OCI-LY1 (cell line): ENCODE data around the gene DRD2.

Experiments
- H2AFZ ChIP-seq: fragments of 200-600 bp; sonication (generic), shearing (Covaris generic); 2 replicates; pipeline ENCODE4 v1.6.0; 2014; ENCODE audit warnings: antibody characterized with exemption, mild to moderate bottlenecking, low read length
- H3F3A ChIP-seq: fragments of 200-600 bp; sonication (generic), shearing (Covaris generic); 2 replicates; pipeline ENCODE4 v1.6.0; 2014; ENCODE audit warnings: mild to moderate bottlenecking, antibody characterized with exemption, low read length, moderate library complexity; ENCODE audit not compliant: insufficient read depth
- H3K27ac ChIP-seq: fragments of 200-600 bp; sonication (generic); 2 replicates; pipeline ENCODE4 v1.5.1; 2014; ENCODE audit warnings: low read length, mixed run types, mild to moderate bottlenecking, low read depth; ENCODE audit not compliant: poor library complexity, severe bottlenecking
- H3K27me3 ChIP-seq: fragments of 200-600 bp; sonication (generic); 2 replicates; pipeline ENCODE4 v1.6.0; 2014; ENCODE audit warnings: antibody characterized with exemption, mild to moderate bottlenecking, low read length, moderate library complexity; ENCODE audit not compliant: insufficient read depth
- H3K36me3 ChIP-seq: fragments of 200-600 bp; sonication (generic); 2 replicates; pipeline ENCODE4 v1.6.1; 2014; ENCODE audit warnings: mild to moderate bottlenecking, antibody characterized with exemption, low read length, moderate library complexity, mixed read lengths; ENCODE audit not compliant: insufficient read depth
- H3K4me1 ChIP-seq: fragments of 200-600 bp; sonication (generic); 2 replicates; pipeline ENCODE4 v1.5.1; 2014; ENCODE audit warnings: mild to moderate bottlenecking, low read length, moderate library complexity; ENCODE audit not compliant: insufficient read depth, severe bottlenecking
- H3K4me2 ChIP-seq: fragments of 200-600 bp; sonication (generic), shearing (Covaris generic); 2 replicates; pipeline ENCODE4 v1.6.1; 2014; ENCODE audit warnings: low read length
- H3K4me3 ChIP-seq: fragments of 200-600 bp; sonication (generic); 2 replicates; pipeline ENCODE4 v1.5.1; 2014; ENCODE audit warnings: low read length, low read depth, mild to moderate bottlenecking, mixed read lengths; ENCODE audit not compliant: poor library complexity, severe bottlenecking
- H3K79me2 ChIP-seq: fragments of 200-600 bp; shearing (Covaris generic); 2 replicates; pipeline ENCODE4 v1.6.1; 2016; ENCODE audit warnings: mixed run types, low read length, mixed read lengths; ENCODE audit not compliant: insufficient read depth
- H3K9ac ChIP-seq: fragments of 200-600 bp; sonication (generic), shearing (Covaris generic); 2 replicates; pipeline ENCODE4 v1.6.1; 2014; ENCODE audit warnings: mild to moderate bottlenecking, low read length, mixed read lengths
- H3K9me2 ChIP-seq: fragments of 200-600 bp; sonication (generic), shearing (Covaris generic); 2 replicates; pipeline ENCODE4 v1.6.1; 2014; ENCODE audit warnings: low read depth, mild to moderate bottlenecking, low read length, mixed read lengths
- H3K9me3 ChIP-seq: fragments of 200-600 bp; shearing (Covaris generic); 2 replicates; pipeline ENCODE4 v1.6.1; 2014; ENCODE audit warnings: low read length, mixed read lengths
- H4K20me1 ChIP-seq: fragments of 200-600 bp; sonication (generic), shearing (Covaris generic); 2 replicates; pipeline ENCODE4 v1.6.0; 2016; ENCODE audit warnings: mild to moderate bottlenecking, low read length; ENCODE audit not compliant: insufficient read depth
- EZH2 ChIP-seq: fragments of 200-600 bp; sonication (generic), shearing (Covaris generic); IDR thresholded peaks from 2 replicates; pipeline ENCODE4 v1.8.0; 2017; ENCODE audit warnings: borderline replicate concordance, mixed run types, mild to moderate bottlenecking, antibody characterized with exemption, low read length, moderate library complexity, mixed read lengths
- TF ChIP-seq, protein P1 (sequence below): fragments of 200-600 bp; sonication (generic), shearing (Covaris generic); IDR thresholded peaks from 2 replicates; pipeline ENCODE4 v1.5.1; 2017; ENCODE audit warnings: mild to moderate bottlenecking, antibody characterized with exemption, low read length, moderate library complexity, mixed read lengths

DRD2 gene

DNA sequence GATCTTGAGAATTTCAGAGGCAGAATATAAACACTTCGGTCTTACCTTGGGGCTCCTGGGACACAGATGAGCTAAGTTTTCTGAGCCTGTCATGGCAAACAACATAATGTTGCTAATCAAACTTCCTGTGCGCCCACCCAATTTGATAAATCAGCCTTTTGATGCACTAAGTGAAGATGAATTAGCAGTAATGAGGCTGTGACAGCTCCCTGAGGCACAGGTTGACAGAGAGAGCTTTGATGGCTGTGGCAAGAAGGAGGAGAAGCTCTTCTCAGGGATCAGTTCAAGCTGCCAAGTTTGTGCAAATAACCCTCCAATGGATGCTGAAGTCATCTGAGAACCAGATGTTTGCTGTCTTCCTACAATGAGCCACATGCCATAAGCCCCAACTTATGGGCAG is 34.4 kb downstream of the DRD2 start:
- H3K27me3 ChIP-seq, result no peaks in the 10 kb centered on the region
- H2AFZ ChIP-seq, result no peak overlapping the region
- no peak overlapping the region for H3K4me3 ChIP-seq
- no peak overlapping the region for H3K9ac ChIP-seq
- H4K20me1 ChIP-seq, result no peaks in the 10 kb centered on the region
- no peaks in the 10 kb centered on the region for H3K4me1 ChIP-seq
- no peaks in the 10 kb centered on the region for H3F3A ChIP-seq
- H3K9me3 ChIP-seq, result no peaks in the 10 kb centered on the region
- H3K36me3 ChIP-seq, result no peaks in the 10 kb centered on the region
- no peaks in the 10 kb centered on the region for H3K79me2 ChIP-seq
- no peak for TF ChIP-seq EZH2
- TF ChIP-seq, protein P1, sequence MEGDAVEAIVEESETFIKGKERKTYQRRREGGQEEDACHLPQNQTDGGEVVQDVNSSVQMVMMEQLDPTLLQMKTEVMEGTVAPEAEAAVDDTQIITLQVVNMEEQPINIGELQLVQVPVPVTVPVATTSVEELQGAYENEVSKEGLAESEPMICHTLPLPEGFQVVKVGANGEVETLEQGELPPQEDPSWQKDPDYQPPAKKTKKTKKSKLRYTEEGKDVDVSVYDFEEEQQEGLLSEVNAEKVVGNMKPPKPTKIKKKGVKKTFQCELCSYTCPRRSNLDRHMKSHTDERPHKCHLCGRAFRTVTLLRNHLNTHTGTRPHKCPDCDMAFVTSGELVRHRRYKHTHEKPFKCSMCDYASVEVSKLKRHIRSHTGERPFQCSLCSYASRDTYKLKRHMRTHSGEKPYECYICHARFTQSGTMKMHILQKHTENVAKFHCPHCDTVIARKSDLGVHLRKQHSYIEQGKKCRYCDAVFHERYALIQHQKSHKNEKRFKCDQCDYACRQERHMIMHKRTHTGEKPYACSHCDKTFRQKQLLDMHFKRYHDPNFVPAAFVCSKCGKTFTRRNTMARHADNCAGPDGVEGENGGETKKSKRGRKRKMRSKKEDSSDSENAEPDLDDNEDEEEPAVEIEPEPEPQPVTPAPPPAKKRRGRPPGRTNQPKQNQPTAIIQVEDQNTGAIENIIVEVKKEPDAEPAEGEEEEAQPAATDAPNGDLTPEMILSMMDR, result no peak
- H3K27ac ChIP-seq, result no peak overlapping the region
- H3K4me2 ChIP-seq, result no peak overlapping the region
- no peaks in the 10 kb centered on the region for H3K9me2 ChIP-seq

GRCh38 chr11:113436672-113437252 is 38.4 kb downstream of the DRD2 start:
- no peak overlapping the region for H3K4me2 ChIP-seq
- H3F3A ChIP-seq, result no peaks in the 10 kb centered on the region
- H3K9me2 ChIP-seq, result no peaks in the 10 kb centered on the region
- H3K27me3 ChIP-seq, result no peaks in the 10 kb centered on the region
- no peak for TF ChIP-seq EZH2
- TF ChIP-seq, protein P1, result no peak
- no peak overlapping the region for H3K27ac ChIP-seq
- no peak overlapping the region for H3K9ac ChIP-seq
- no peaks in the 10 kb centered on the region for H4K20me1 ChIP-seq
- H3K4me1 ChIP-seq, result no peaks in the 10 kb centered on the region
- no peak overlapping the region for H3K4me3 ChIP-seq
- no peaks in the 10 kb centered on the region for H3K36me3 ChIP-seq
- no peak overlapping the region for H2AFZ ChIP-seq
- H3K9me3 ChIP-seq, result no peaks in the 10 kb centered on the region
- H3K79me2 ChIP-seq, result no peaks in the 10 kb centered on the region

- Histone ChIP-seq H3K79me2 (no peaks in the 10 kb centered on the region), H4K20me1 (no peaks in the 10 kb centered on the region), H3K4me1 (no peaks in the 10 kb centered on the region), H3K4me2 (no peak overlapping the region), H3K27me3 (no peaks in the 10 kb centered on the region), H3K27ac (no peak overlapping the region), H3F3A (no peaks in the 10 kb centered on the region), H3K9ac (no peak overlapping the region), H3K36me3 (no peaks in the 10 kb centered on the region), H3K4me3 (no peak overlapping the region), H3K9me3 (no peaks in the 10 kb centered on the region), H3K9me2 (no peaks in the 10 kb centered on the region), H2AFZ (no peak overlapping the region)
- TF ChIP-seq, protein P1, result no peak
- TF ChIP-seq EZH2, result no peak
These were observed 39.8 kb downstream of the DRD2 start for GRCh38 chr11:113435190-113435968.
